OCI-LY1 (cell line): Measurements from ENCODE around the gene ATP9B.

ENCODE experiments used
- H2AFZ ChIP-seq: fragments of 200-600 bp; sonication (generic), shearing (Covaris generic); 2 replicates; pipeline ENCODE4 v1.6.0; 2014; ENCODE audit warnings: antibody characterized with exemption, mild to moderate bottlenecking, low read length
- H3F3A ChIP-seq: fragments of 200-600 bp; sonication (generic), shearing (Covaris generic); 2 replicates; pipeline ENCODE4 v1.6.0; 2014; ENCODE audit warnings: mild to moderate bottlenecking, antibody characterized with exemption, low read length, moderate library complexity; ENCODE audit not compliant: insufficient read depth
- H3K27ac ChIP-seq: fragments of 200-600 bp; sonication (generic); 2 replicates; pipeline ENCODE4 v1.5.1; 2014; ENCODE audit warnings: low read length, mixed run types, mild to moderate bottlenecking, low read depth; ENCODE audit not compliant: poor library complexity, severe bottlenecking
- H3K27me3 ChIP-seq: fragments of 200-600 bp; sonication (generic); 2 replicates; pipeline ENCODE4 v1.6.0; 2014; ENCODE audit warnings: antibody characterized with exemption, mild to moderate bottlenecking, low read length, moderate library complexity; ENCODE audit not compliant: insufficient read depth
- H3K36me3 ChIP-seq: fragments of 200-600 bp; sonication (generic); 2 replicates; pipeline ENCODE4 v1.6.1; 2014; ENCODE audit warnings: mild to moderate bottlenecking, antibody characterized with exemption, low read length, moderate library complexity, mixed read lengths; ENCODE audit not compliant: insufficient read depth
- H3K4me1 ChIP-seq: fragments of 200-600 bp; sonication (generic); 2 replicates; pipeline ENCODE4 v1.5.1; 2014; ENCODE audit warnings: mild to moderate bottlenecking, low read length, moderate library complexity; ENCODE audit not compliant: insufficient read depth, severe bottlenecking
- H3K4me2 ChIP-seq: fragments of 200-600 bp; sonication (generic), shearing (Covaris generic); 2 replicates; pipeline ENCODE4 v1.6.1; 2014; ENCODE audit warnings: low read length
- H3K4me3 ChIP-seq: fragments of 200-600 bp; sonication (generic); 2 replicates; pipeline ENCODE4 v1.5.1; 2014; ENCODE audit warnings: low read length, low read depth, mild to moderate bottlenecking, mixed read lengths; ENCODE audit not compliant: poor library complexity, severe bottlenecking
- H3K79me2 ChIP-seq: fragments of 200-600 bp; shearing (Covaris generic); 2 replicates; pipeline ENCODE4 v1.6.1; 2016; ENCODE audit warnings: mixed run types, low read length, mixed read lengths; ENCODE audit not compliant: insufficient read depth
- H3K9ac ChIP-seq: fragments of 200-600 bp; sonication (generic), shearing (Covaris generic); 2 replicates; pipeline ENCODE4 v1.6.1; 2014; ENCODE audit warnings: mild to moderate bottlenecking, low read length, mixed read lengths
- H3K9me2 ChIP-seq: fragments of 200-600 bp; sonication (generic), shearing (Covaris generic); 2 replicates; pipeline ENCODE4 v1.6.1; 2014; ENCODE audit warnings: low read depth, mild to moderate bottlenecking, low read length, mixed read lengths
- H3K9me3 ChIP-seq: fragments of 200-600 bp; shearing (Covaris generic); 2 replicates; pipeline ENCODE4 v1.6.1; 2014; ENCODE audit warnings: low read length, mixed read lengths
- H4K20me1 ChIP-seq: fragments of 200-600 bp; sonication (generic), shearing (Covaris generic); 2 replicates; pipeline ENCODE4 v1.6.0; 2016; ENCODE audit warnings: mild to moderate bottlenecking, low read length; ENCODE audit not compliant: insufficient read depth
- CTCF ChIP-seq: fragments of 200-600 bp; sonication (generic), shearing (Covaris generic); IDR thresholded peaks from 2 replicates; pipeline ENCODE4 v1.5.1; 2017; ENCODE audit warnings: mild to moderate bottlenecking, antibody characterized with exemption, low read length, moderate library complexity, mixed read lengths
- EZH2 ChIP-seq: fragments of 200-600 bp; sonication (generic), shearing (Covaris generic); IDR thresholded peaks from 2 replicates; pipeline ENCODE4 v1.8.0; 2017; ENCODE audit warnings: borderline replicate concordance, mixed run types, mild to moderate bottlenecking, antibody characterized with exemption, low read length, moderate library complexity, mixed read lengths

ATP9B gene

DNA sequence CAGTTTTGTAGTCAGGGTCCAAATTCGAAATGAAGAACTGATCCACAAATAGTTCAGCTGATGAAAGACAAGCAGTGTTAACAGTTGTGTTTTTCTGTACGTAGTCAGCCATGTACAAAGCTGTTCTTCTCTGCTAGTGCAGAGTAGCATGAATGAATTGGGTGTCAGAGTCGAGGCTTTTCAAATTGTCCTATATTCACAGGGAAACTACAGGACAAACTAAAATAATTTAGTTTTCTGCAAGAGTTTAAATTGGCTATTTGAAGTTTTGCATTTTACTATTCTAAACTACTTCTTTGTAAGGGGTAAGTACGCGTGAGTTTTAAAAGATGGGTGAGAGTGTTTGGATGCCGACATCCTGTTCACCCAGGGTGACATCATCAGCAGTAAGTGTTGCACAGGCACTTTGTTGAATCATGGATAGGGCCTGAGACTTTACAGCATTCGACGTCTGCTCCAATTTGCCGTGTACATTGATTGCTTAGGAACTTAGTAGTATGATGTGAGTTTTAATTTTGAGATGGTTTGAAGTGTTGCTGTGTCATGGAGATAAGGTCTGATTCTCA, 179.4 kb downstream of the ATP9B start:
- H2AFZ ChIP-seq = no peak overlapping the region
- H3K36me3 ChIP-seq = no peaks in the 10 kb centered on the region
- no peak overlapping the region for H3K9ac ChIP-seq
- H3K79me2 ChIP-seq = no peaks in the 10 kb centered on the region
- H3K27ac ChIP-seq = no peak overlapping the region
- H3F3A ChIP-seq = no peaks in the 10 kb centered on the region
- H4K20me1 ChIP-seq = no peaks in the 10 kb centered on the region
- no peaks in the 10 kb centered on the region for H3K27me3 ChIP-seq
- TF ChIP-seq EZH2 (no peak), CTCF (no peak)
- H3K9me2 ChIP-seq = no peaks in the 10 kb centered on the region
- H3K4me2 ChIP-seq = no peak overlapping the region
- H3K4me3 ChIP-seq = no peak overlapping the region
- peaks cover 8% of the 10 kb centered on the region for H3K4me1 ChIP-seq
- H3K9me3 ChIP-seq = no peaks in the 10 kb centered on the region

DNA sequence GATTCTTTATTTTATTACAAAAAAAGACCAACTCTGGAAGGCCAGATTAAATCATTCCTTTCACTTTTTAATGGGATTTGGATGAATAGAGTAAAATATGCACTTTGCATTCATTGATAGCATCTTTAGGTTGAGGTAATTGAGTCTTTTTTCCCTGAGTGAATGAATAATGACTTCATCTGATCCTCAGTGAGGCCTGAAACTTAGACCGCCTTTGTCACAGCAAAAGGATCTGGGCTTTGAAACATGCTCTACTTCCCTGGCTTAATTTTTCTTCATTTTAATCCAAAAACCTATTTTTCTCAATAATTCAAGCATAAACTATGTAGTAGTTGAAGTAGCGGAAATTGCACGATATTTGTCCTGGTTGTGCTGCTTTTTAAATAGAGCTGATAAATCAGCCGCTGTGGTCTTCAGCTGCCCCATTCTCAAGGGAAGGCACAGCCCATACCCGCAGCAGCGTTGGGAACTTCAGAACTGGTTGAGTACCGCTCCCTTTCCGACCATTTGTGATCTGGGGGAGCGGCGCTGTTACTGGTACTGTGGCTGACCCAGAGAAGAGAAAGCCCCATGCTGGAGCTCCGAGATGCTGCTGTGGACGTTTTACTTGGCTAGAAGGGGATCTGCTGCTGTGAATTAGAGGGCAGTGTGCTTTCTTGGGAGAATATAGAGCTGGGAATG, 181.2 kb downstream of the ATP9B start:
- H3K4me1 ChIP-seq = peaks cover 8% of the 10 kb centered on the region
- H4K20me1 ChIP-seq = no peaks in the 10 kb centered on the region
- H3K4me2 ChIP-seq = no peak overlapping the region
- TF ChIP-seq EZH2 = no peak
- no peak for TF ChIP-seq CTCF
- no peaks in the 10 kb centered on the region for H3F3A ChIP-seq
- H3K27ac ChIP-seq = no peak overlapping the region
- no peaks in the 10 kb centered on the region for H3K9me3 ChIP-seq
- no peaks in the 10 kb centered on the region for H3K9me2 ChIP-seq
- H2AFZ ChIP-seq = no peak overlapping the region
- no peaks in the 10 kb centered on the region for H3K36me3 ChIP-seq
- H3K27me3 ChIP-seq = no peaks in the 10 kb centered on the region
- no peak overlapping the region for H3K9ac ChIP-seq
- no peaks in the 10 kb centered on the region for H3K79me2 ChIP-seq
- no peak overlapping the region for H3K4me3 ChIP-seq

DNA sequence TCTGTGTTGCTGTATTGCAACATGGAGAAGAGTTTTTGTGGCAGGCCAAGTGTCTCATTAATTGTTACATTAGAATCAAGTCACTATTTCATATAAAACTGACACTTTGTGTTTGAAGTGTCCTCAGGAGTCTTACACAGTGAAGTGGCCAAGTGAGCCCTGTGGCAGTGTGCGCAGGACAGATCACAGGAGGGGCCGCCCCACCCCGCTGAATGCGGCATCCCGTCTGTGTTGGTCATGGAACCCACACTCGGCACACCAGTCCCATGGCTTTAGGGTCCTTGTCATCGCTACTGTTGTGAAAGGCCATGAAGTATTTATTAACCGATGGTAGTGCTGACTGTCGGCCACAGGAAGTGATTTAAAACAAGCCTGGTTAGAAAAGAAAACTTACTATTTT, 181.8 kb downstream of the ATP9B start:
- no peaks in the 10 kb centered on the region for H3K27me3 ChIP-seq
- H3K27ac ChIP-seq = no peak overlapping the region
- no peak for TF ChIP-seq EZH2
- no peak for TF ChIP-seq CTCF
- H3K79me2 ChIP-seq = no peaks in the 10 kb centered on the region
- H3K4me1 ChIP-seq = peaks cover 8% of the 10 kb centered on the region
- no peaks in the 10 kb centered on the region for H3K9me3 ChIP-seq
- H3K36me3 ChIP-seq = no peaks in the 10 kb centered on the region
- no peak overlapping the region for H3K9ac ChIP-seq
- H3K4me2 ChIP-seq = no peak overlapping the region
- H3F3A ChIP-seq = no peaks in the 10 kb centered on the region
- H2AFZ ChIP-seq = no peak overlapping the region
- H3K4me3 ChIP-seq = no peak overlapping the region
- no peaks in the 10 kb centered on the region for H3K9me2 ChIP-seq
- no peaks in the 10 kb centered on the region for H4K20me1 ChIP-seq
